Brain microvascular endothelial cell (primary cell): ENCODE data around the gene PTGR3.

ENCODE experiments used
- DNase-seq: peaks from one replicate; pipeline ENCODE4 v3.0.0-alpha.2; 2020
- H3K27ac ChIP-seq: fragments of 250-450 bp; sonication (Bioruptor Pico); 2 replicates; pipeline ENCODE4 v1.5.1; 2020; ENCODE audit warnings: mild to moderate bottlenecking, moderate library complexity
- H3K27me3 ChIP-seq: fragments of 250-450 bp; sonication (Bioruptor Pico); replicated peaks from 2 replicates; pipeline ENCODE4 v1.5.1; 2020; ENCODE audit warnings: mild to moderate bottlenecking
- H3K36me3 ChIP-seq: fragments of 250-450 bp; sonication (Bioruptor Pico); replicated peaks from 2 replicates; pipeline ENCODE4 v1.5.1; 2020; ENCODE audit warnings: mild to moderate bottlenecking
- H3K4me3 ChIP-seq: 2 replicates; pipeline ENCODE4 v1.5.1; 2011; ENCODE audit warnings: low read depth, mild to moderate bottlenecking, control low read depth, low read length, moderate library complexity
- in situ Hi-C: cut with HindIII; loops from 2 replicates; pipeline ENCODE4 v1.10.0; 2017; ENCODE audit warnings: low sequenced_read_pairs, low pct_ligation_motif_present
- TF ChIP-seq, protein P1 (sequence below): IDR thresholded peaks from 2 replicates; pipeline ENCODE4 v1.5.1; 2011; ENCODE audit warnings: low read depth, mild to moderate bottlenecking, moderate library complexity, low read length, control low read depth, inconsistent platforms; ENCODE audit errors: missing control alignments

The PTGR3 gene

DNA sequence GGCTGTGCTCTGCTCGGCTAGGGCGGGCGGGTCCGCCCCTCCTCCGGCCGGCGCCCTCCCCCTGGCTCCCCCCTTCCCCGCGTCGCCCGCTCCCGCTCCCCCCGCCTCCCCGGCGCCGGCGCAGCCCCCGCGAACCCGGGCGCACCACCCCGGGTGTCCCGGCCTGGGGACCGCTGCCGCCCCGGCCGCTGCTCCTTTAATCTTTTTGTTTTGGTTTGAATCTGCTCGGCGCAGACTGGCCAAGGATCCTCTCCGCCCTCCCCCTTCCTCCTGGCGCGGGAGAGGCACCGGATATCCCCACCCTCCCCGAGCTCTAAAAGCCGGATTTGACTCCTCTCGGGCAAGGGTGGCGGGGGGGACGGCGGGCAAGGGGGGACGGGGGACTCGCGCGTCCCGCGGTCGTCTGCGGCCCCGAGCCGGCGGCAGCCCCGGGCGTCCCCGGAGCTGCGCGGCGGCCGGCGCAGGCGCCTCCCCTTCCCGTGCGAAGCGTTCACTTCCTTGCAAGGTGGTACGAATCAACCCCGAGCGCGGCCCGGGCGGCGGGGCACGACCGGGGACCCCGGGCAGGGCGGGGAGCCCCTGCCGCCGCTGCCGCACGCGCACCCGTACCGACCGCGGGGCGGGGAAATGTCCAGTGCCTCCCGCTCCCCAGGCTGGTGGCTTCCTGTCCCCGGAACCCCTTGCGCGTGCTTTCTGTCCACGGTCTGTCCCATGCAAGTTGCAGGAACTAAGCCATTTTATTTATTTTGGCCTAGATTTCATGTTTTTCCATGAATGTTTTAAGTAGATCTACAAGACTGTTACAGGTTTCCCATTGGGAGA lies at the start of gene PTGR3:
Gene PTGR3, minus strand, starts transcription at position 11 of the 822 bp plus-strand sequence. CDS start 81 bp downstream, outside the sequence.
- Histone ChIP-seq H3K27me3 (no peaks in the 10 kb centered on the region), H3K4me3 (peak within 1 kb of the TSS; percentile 84), H3K36me3 (no peaks in the 10 kb centered on the region), H3K27ac (peak within 1 kb of the TSS; percentile 66)
- DNase-seq = peak; percentile 57
- in situ Hi-C loops = no loop called here
- TF ChIP-seq, protein P1, sequence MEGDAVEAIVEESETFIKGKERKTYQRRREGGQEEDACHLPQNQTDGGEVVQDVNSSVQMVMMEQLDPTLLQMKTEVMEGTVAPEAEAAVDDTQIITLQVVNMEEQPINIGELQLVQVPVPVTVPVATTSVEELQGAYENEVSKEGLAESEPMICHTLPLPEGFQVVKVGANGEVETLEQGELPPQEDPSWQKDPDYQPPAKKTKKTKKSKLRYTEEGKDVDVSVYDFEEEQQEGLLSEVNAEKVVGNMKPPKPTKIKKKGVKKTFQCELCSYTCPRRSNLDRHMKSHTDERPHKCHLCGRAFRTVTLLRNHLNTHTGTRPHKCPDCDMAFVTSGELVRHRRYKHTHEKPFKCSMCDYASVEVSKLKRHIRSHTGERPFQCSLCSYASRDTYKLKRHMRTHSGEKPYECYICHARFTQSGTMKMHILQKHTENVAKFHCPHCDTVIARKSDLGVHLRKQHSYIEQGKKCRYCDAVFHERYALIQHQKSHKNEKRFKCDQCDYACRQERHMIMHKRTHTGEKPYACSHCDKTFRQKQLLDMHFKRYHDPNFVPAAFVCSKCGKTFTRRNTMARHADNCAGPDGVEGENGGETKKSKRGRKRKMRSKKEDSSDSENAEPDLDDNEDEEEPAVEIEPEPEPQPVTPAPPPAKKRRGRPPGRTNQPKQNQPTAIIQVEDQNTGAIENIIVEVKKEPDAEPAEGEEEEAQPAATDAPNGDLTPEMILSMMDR = no peak

DNA sequence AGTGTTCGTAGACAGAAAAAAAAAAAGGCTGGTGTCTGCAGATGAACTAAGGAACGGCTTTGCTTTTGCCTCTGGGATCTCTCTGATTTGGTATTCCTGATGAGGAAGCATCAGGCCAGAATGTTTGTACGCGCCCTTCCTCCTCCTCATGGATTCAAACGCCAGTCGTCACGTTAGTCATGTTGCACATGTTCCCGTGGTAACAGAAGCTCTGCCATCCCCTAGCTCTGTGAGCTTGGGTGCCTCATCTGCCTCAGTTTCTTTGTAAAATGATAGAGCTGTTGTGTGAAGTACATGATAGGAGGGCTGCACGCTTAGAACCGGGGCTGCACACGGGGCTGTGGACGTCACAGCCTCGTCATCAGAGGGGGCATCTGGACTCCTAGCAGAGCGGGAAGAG lies 48.7 kb upstream of the PTGR3 start:
- Histone ChIP-seq H3K27ac (no peak overlapping the region), H3K27me3 (no peaks in the 10 kb centered on the region), H3K36me3 (no peaks in the 10 kb centered on the region), H3K4me3 (no peak overlapping the region)
- DNase-seq = no peak
- TF ChIP-seq, protein P1 = no peak
- in situ Hi-C loops = no loop called here

GRCh38 chr18:75256376-75256775 lies 47.4 kb upstream of the PTGR3 start:
- in situ Hi-C loops = no loop called here

DNA sequence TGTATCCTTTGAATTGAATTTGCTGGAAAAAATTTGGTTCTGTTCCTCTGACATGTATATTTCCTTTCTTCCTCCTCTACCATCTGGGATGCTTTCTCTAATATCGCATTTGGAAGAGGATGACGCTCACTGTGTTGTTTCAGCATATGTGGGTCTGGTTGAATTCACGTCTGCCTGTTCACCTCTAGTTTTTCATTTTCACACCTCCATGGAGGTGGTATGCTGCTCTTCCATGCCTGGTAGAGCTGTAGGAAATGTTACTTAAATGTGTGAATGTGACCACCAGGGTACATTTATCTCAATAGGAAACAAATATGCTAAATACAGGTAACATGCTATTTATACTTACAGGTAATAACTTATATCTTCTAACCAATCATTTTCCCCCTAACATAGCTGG lies 46.2 kb upstream of the PTGR3 start:
- Histone ChIP-seq H3K27ac (no peak overlapping the region), H3K4me3 (no peak overlapping the region), H3K36me3 (no peaks in the 10 kb centered on the region), H3K27me3 (no peaks in the 10 kb centered on the region)
- TF ChIP-seq, protein P1 = no peak
- in situ Hi-C loops = no loop called here
- no peak for DNase-seq

More at GRCh38 chr18:75256376-75256775, 47.4 kb upstream of the PTGR3 start:
- TF ChIP-seq, protein P1 = no peak
- no peak for DNase-seq
- no peak overlapping the region for H3K4me3 ChIP-seq
- no peaks in the 10 kb centered on the region for H3K36me3 ChIP-seq
- H3K27ac ChIP-seq = no peak overlapping the region
- no peaks in the 10 kb centered on the region for H3K27me3 ChIP-seq

GRCh38 chr18:75253784-75254183 lies 44.8 kb upstream of the PTGR3 start:
- Histone ChIP-seq H3K4me3 (no peak overlapping the region), H3K27ac (no peak overlapping the region), H3K36me3 (no peaks in the 10 kb centered on the region), H3K27me3 (no peaks in the 10 kb centered on the region)
- TF ChIP-seq, protein P1 = no peak
- in situ Hi-C loops = no loop called here
- DNase-seq = no peak
